ENCODE data around the gene ADGRL2. TPM values are rescaled to one million over a fixed set of nuclear protein-coding genes. Genes with fewer than 3 reads are reported as not detected.

Gene ADGRL2
- total RNA-seq, 1 experiment from 2014 or later, result 0.20 TPM

DNA sequence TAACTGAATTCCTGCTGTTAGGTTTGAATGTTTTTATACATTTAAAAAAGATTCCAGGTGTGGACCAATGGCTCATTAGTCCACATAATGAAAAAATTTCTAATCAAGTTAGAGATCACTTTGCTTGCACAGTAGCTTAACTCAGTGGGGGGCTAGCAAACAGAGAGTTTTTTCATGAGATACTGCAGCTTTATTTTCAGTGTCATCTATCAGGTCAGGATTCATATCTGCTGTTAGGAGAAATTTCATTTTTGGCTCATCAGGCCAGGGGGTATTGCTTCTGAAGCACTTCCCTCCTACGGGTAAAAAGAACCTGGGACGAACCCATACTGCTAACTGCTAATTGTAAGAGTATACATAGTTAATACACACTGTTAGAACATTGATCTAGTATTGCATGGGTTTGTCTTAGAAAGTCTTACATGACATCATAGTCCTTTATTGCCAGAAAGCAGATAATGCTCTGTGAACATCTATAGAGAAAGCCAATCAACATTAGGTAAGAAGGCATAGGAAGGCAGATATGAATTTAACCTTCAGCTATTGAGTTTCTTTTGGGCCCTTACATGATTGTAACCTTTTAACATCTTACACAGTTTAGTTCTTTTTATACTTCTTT is 38.0 kb downstream of the ADGRL2 start:
- Histone ChIP-seq H3K79me2 (ENCODE audit: insufficient read depth, low read length) (no peaks in the 10 kb centered on the region), H3K27ac (ENCODE audit: low read depth, low read length) (no peak overlapping the region), H3K9me3 (ENCODE audit: control insufficient read depth in 1 of 2, insufficient read depth in 1 of 2, low read depth in 1 of 2, low read length in 2 of 2) (no peaks in the 10 kb centered on the region), H3K9ac (ENCODE audit: low read length) (no peak overlapping the region), H2AFZ (ENCODE audit: low read depth, low read length, poor library complexity, severe bottlenecking) (no peak overlapping the region), H3K27me3 (ENCODE audit: insufficient read depth, low read length) (peaks cover 23% of the 10 kb centered on the region; the same call in 1 of the 2 replicates), H4K20me1 (ENCODE audit: insufficient read depth) (no peaks in the 10 kb centered on the region), H3K4me1 (ENCODE audit: control insufficient read depth in 1 of 2, insufficient read depth in 2 of 2, low read length in 2 of 2) (no peaks in the 10 kb centered on the region), H3K36me3 (ENCODE audit: control insufficient read depth in 1 of 2, insufficient read depth in 2 of 2, low read length in 2 of 2) (no peaks in the 10 kb centered on the region), H3K4me2 (ENCODE audit: low read length) (no peak overlapping the region), H3K9me2 (ENCODE audit: insufficient read depth) (no peaks in the 10 kb centered on the region), H3K4me3 (replicated peaks in 1 of 2; ENCODE audit: low read depth in 1 of 2, low read length in 2 of 2) (no peak overlapping the region)
- ATAC-seq (no peak), DNase-seq (ENCODE audit: low read depth, low spot score) (no peak)
- TF ChIP-seq, protein P1, sequence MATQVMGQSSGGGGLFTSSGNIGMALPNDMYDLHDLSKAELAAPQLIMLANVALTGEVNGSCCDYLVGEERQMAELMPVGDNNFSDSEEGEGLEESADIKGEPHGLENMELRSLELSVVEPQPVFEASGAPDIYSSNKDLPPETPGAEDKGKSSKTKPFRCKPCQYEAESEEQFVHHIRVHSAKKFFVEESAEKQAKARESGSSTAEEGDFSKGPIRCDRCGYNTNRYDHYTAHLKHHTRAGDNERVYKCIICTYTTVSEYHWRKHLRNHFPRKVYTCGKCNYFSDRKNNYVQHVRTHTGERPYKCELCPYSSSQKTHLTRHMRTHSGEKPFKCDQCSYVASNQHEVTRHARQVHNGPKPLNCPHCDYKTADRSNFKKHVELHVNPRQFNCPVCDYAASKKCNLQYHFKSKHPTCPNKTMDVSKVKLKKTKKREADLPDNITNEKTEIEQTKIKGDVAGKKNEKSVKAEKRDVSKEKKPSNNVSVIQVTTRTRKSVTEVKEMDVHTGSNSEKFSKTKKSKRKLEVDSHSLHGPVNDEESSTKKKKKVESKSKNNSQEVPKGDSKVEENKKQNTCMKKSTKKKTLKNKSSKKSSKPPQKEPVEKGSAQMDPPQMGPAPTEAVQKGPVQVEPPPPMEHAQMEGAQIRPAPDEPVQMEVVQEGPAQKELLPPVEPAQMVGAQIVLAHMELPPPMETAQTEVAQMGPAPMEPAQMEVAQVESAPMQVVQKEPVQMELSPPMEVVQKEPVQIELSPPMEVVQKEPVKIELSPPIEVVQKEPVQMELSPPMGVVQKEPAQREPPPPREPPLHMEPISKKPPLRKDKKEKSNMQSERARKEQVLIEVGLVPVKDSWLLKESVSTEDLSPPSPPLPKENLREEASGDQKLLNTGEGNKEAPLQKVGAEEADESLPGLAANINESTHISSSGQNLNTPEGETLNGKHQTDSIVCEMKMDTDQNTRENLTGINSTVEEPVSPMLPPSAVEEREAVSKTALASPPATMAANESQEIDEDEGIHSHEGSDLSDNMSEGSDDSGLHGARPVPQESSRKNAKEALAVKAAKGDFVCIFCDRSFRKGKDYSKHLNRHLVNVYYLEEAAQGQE (IDR thresholded peaks at IDR 0.05; ENCODE audit: low read depth), result no peak
- TF ChIP-seq EZH2phosphoT487 (IDR thresholded peaks at IDR 0.05; ENCODE audit: borderline replicate concordance) (no peak), SP1 (IDR thresholded peaks at IDR 0.05; ENCODE audit: low read depth) (no peak), CBX3 (IDR thresholded peaks at IDR 0.05; ENCODE audit: low read depth) (no peak), EGR1 (IDR thresholded peaks at IDR 0.05; ENCODE audit: low read depth) (no peak), TCF7L2 (IDR thresholded peaks at IDR 0.05; ENCODE audit: borderline replicate concordance, extremely low read depth, insufficient read depth, insufficient read length) (no peak)
- RAD21 ChIA-PET (ENCODE audit: low non-redundant PET in 1 of 2, low total read pairs in 2 of 2, uncharacterized antibody in 2 of 2, unreplicated experiment in 2 of 2), result no interaction called here
- POLR2A ChIA-PET, result no interaction called here
- BruUV-seq (replicated peaks), result no TSS peak
- intact Hi-C loops (cut with micrococcal nuclease), result no loop called here
- CTCF ChIA-PET, result no interaction called here
